Gastrocnemius medialis (tissue), 4 donors: ENCODE results near the gene NDUFA12.

ENCODE experiments used
- POLR2A ChIP-seq, 2 donors: fragments of 450-650 bp; IDR thresholded peaks; one replicate each; pipeline ENCODE4 v1.6.1; 2017; ENCODE audit warnings: antibody characterized with exemption in 2 of 2, mild to moderate bottlenecking in 2 of 2, moderate library complexity in 2 of 2
- TF ChIP-seq, protein P1 (sequence below), 5 experiments: fragments of 450-650 bp in 3 of 5; fragments of 200-600 bp in 2 of 5; sonication (generic) in 2 of 5; IDR thresholded peaks in 4 of 5; conservative IDR thresholded peaks in 1 of 5; 1 replicate in 4 of 5; 2 replicates in 1 of 5; pipeline ENCODE4 v1.5.1; 2016 to 2019; ENCODE audit warnings: antibody characterized with exemption in 5 of 5, mild to moderate bottlenecking in 3 of 5, moderate library complexity in 3 of 5

GRCh38 chr12:94922561-94922960 is 80.9 kb downstream of the NDUFA12 start:
- no peak for TF ChIP-seq POLR2A (IDR thresholded peaks at IDR 0.05)
- TF ChIP-seq, protein P1, sequence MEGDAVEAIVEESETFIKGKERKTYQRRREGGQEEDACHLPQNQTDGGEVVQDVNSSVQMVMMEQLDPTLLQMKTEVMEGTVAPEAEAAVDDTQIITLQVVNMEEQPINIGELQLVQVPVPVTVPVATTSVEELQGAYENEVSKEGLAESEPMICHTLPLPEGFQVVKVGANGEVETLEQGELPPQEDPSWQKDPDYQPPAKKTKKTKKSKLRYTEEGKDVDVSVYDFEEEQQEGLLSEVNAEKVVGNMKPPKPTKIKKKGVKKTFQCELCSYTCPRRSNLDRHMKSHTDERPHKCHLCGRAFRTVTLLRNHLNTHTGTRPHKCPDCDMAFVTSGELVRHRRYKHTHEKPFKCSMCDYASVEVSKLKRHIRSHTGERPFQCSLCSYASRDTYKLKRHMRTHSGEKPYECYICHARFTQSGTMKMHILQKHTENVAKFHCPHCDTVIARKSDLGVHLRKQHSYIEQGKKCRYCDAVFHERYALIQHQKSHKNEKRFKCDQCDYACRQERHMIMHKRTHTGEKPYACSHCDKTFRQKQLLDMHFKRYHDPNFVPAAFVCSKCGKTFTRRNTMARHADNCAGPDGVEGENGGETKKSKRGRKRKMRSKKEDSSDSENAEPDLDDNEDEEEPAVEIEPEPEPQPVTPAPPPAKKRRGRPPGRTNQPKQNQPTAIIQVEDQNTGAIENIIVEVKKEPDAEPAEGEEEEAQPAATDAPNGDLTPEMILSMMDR (IDR thresholded peaks at IDR 0.05 in 4 of 5, conservative IDR thresholded peaks at IDR 0.05 in 1 of 5), result no peak
